Upper lobe of left lung (tissue), 4 donors: ENCODE results near the gene TENM3.

Experiments
- EP300 ChIP-seq, 4 donors: sonication (generic); formaldehyde crosslinking; IDR thresholded peaks; one replicate each; pipeline ENCODE4 v1.5.1; 2017; ENCODE audit warnings: antibody characterized with exemption in 4 of 4, control low read depth in 2 of 4
- POLR2A ChIP-seq, 4 donors: fragments of 450-650 bp; IDR thresholded peaks; one replicate each; pipeline ENCODE4 v1.5.1; 2016 to 2017; ENCODE audit warnings: antibody characterized with exemption in 4 of 4, mild to moderate bottlenecking in 2 of 4
- POLR2AphosphoS5 ChIP-seq, 2 donors: sonication (generic); formaldehyde crosslinking; IDR thresholded peaks; one replicate each; pipeline ENCODE4 v1.5.1; 2017; ENCODE audit warnings: antibody characterized with exemption in 2 of 2
- TF ChIP-seq, protein P1 (sequence below), 6 experiments: fragments of 450-650 bp in 4 of 6; fragments of 200-600 bp in 2 of 6; sonication (generic) in 2 of 6; IDR thresholded peaks; one replicate each; pipeline ENCODE4 v1.5.1; 2016 to 2019; ENCODE audit warnings: antibody characterized with exemption in 6 of 6

DNA sequence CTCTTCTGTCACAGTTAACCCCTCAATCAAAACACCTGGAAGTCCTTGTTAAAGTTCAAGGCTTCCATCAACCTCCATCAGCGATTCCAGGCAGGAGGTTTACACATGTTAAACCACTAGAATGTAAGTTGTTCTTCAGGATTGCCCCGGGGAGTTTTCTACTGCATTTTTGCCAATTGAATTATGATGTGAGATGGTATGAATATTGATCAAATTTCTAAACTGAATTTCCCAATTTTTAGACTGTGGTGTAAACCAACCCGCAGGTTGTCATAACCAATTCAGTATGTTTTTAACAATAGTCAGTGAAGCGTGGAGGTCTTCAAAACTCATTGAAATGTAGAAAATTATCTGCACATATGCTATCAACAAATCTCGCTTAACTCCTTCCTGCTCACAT is 21.2 kb upstream of the TENM3 start:
- TF ChIP-seq, protein P1, sequence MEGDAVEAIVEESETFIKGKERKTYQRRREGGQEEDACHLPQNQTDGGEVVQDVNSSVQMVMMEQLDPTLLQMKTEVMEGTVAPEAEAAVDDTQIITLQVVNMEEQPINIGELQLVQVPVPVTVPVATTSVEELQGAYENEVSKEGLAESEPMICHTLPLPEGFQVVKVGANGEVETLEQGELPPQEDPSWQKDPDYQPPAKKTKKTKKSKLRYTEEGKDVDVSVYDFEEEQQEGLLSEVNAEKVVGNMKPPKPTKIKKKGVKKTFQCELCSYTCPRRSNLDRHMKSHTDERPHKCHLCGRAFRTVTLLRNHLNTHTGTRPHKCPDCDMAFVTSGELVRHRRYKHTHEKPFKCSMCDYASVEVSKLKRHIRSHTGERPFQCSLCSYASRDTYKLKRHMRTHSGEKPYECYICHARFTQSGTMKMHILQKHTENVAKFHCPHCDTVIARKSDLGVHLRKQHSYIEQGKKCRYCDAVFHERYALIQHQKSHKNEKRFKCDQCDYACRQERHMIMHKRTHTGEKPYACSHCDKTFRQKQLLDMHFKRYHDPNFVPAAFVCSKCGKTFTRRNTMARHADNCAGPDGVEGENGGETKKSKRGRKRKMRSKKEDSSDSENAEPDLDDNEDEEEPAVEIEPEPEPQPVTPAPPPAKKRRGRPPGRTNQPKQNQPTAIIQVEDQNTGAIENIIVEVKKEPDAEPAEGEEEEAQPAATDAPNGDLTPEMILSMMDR (IDR thresholded peaks at IDR 0.05) = no peak
- TF ChIP-seq POLR2A (IDR thresholded peaks at IDR 0.05) = no peak
- no peak for TF ChIP-seq POLR2AphosphoS5 (IDR thresholded peaks at IDR 0.05)
- no peak for TF ChIP-seq EP300 (IDR thresholded peaks at IDR 0.05)
